Measurements from ENCODE around the gene FAM163A. TPM values are rescaled to one million over a fixed set of nuclear protein-coding genes. Genes with fewer than 3 reads are reported as not detected.
"Not testable (repeated sequence)": the region's sequence is repeated elsewhere in the genome, so short reads cannot be mapped to it uniquely, and the experiment has no call there.

The FAM163A gene
- total RNA-seq, 1 experiment from 2014 or later, result not detected

- TF ChIP-seq, protein P1, sequence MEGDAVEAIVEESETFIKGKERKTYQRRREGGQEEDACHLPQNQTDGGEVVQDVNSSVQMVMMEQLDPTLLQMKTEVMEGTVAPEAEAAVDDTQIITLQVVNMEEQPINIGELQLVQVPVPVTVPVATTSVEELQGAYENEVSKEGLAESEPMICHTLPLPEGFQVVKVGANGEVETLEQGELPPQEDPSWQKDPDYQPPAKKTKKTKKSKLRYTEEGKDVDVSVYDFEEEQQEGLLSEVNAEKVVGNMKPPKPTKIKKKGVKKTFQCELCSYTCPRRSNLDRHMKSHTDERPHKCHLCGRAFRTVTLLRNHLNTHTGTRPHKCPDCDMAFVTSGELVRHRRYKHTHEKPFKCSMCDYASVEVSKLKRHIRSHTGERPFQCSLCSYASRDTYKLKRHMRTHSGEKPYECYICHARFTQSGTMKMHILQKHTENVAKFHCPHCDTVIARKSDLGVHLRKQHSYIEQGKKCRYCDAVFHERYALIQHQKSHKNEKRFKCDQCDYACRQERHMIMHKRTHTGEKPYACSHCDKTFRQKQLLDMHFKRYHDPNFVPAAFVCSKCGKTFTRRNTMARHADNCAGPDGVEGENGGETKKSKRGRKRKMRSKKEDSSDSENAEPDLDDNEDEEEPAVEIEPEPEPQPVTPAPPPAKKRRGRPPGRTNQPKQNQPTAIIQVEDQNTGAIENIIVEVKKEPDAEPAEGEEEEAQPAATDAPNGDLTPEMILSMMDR (IDR thresholded peaks at IDR 0.05; ENCODE audit: insufficient read depth in 1 of 2, low read depth in 1 of 2, low read length in 1 of 2, severe bottlenecking in 1 of 2, unreplicated experiment in 1 of 2), result no peak
- H3K36me3 ChIP-seq (ENCODE audit: control insufficient read depth, insufficient read depth, low read length), result no peaks in the 10 kb centered on the region
- no peak for DNase-seq
- H3K36me3 Mint-ChIP-seq (ENCODE audit: insufficient read depth, unreplicated experiment), result no peaks in the 10 kb centered on the region
- no peak overlapping the region for H3K4me3 Mint-ChIP-seq (ENCODE audit: unreplicated experiment)
- intact Hi-C loops (cut with micrococcal nuclease; ENCODE audit: unreplicated experiment), result no loop called here
- CTCF ChIA-PET, result no interaction called here
- H3K4me1 ChIP-seq, result peaks cover 23% of the 10 kb centered on the region
- BruUV-seq (replicated peaks), result no TSS peak
- H3K4me1 Mint-ChIP-seq (ENCODE audit: low read depth, unreplicated experiment), result peaks cover 10% of the 10 kb centered on the region
- H3K27me3 Mint-ChIP-seq (ENCODE audit: insufficient read depth, unreplicated experiment), result no peaks in the 10 kb centered on the region
- H3K27ac Mint-ChIP-seq (ENCODE audit: unreplicated experiment), result no peak overlapping the region
- no peaks in the 10 kb centered on the region for H3K9me3 ChIP-seq
- POLR2A ChIA-PET, result no interaction called here
- no peaks in the 10 kb centered on the region for H3K9me3 Mint-ChIP-seq (ENCODE audit: unreplicated experiment)
- no peak overlapping the region for H3K4me3 ChIP-seq (ENCODE audit: low read depth, low read length)
- H3K27me3 ChIP-seq (replicated peaks; ENCODE audit: control insufficient read depth, insufficient read depth, low read length), result no peaks in the 10 kb centered on the region
Measured at GRCh38 chr1:179803104-179803503, 60.0 kb downstream of the FAM163A start.

GRCh38 chr1:179803918-179804317, 60.8 kb downstream of the FAM163A start:
- H3K36me3 ChIP-seq (ENCODE audit: control insufficient read depth, insufficient read depth, low read length), result no peaks in the 10 kb centered on the region
- Mint-ChIP-seq H3K36me3 (ENCODE audit: insufficient read depth, unreplicated experiment) (no peaks in the 10 kb centered on the region), H3K4me1 (ENCODE audit: low read depth, unreplicated experiment) (peaks cover 10% of the 10 kb centered on the region), H3K9me3 (ENCODE audit: unreplicated experiment) (no peaks in the 10 kb centered on the region), H3K27me3 (ENCODE audit: insufficient read depth, unreplicated experiment) (no peaks in the 10 kb centered on the region), H3K27ac (ENCODE audit: unreplicated experiment) (no peak overlapping the region), H3K4me3 (ENCODE audit: unreplicated experiment) (no peak overlapping the region)
- no TSS peak for BruUV-seq (replicated peaks)
- H3K4me3 ChIP-seq (ENCODE audit: low read depth, low read length), result no peak overlapping the region
- H3K9me3 ChIP-seq, result no peaks in the 10 kb centered on the region
- no peaks in the 10 kb centered on the region for H3K27me3 ChIP-seq (replicated peaks; ENCODE audit: control insufficient read depth, insufficient read depth, low read length)
- intact Hi-C loops (cut with micrococcal nuclease; ENCODE audit: unreplicated experiment), result no loop called here
- H3K4me1 ChIP-seq, result peaks cover 31% of the 10 kb centered on the region
- TF ChIP-seq, protein P1 (IDR thresholded peaks at IDR 0.05; ENCODE audit: insufficient read depth in 1 of 2, low read depth in 1 of 2, low read length in 1 of 2, severe bottlenecking in 1 of 2, unreplicated experiment in 1 of 2), result no peak
- CTCF ChIA-PET, result no interaction called here
- DNase-seq, result no peak
- POLR2A ChIA-PET, result no interaction called here

GRCh38 chr1:179804417-179804816, 61.3 kb downstream of the FAM163A start:
- H3K36me3 ChIP-seq (ENCODE audit: control insufficient read depth, insufficient read depth, low read length); DNase-seq; H3K27ac Mint-ChIP-seq (ENCODE audit: unreplicated experiment); POLR2A ChIA-PET; H3K27me3 ChIP-seq (replicated peaks; ENCODE audit: control insufficient read depth, insufficient read depth, low read length); H3K4me1 Mint-ChIP-seq (ENCODE audit: low read depth, unreplicated experiment); H3K4me3 Mint-ChIP-seq (ENCODE audit: unreplicated experiment); H3K36me3 Mint-ChIP-seq (ENCODE audit: insufficient read depth, unreplicated experiment); H3K9me3 ChIP-seq; BruUV-seq (replicated peaks); H3K4me3 ChIP-seq (ENCODE audit: low read depth, low read length); intact Hi-C loops (cut with micrococcal nuclease; ENCODE audit: unreplicated experiment); H3K27me3 Mint-ChIP-seq (ENCODE audit: insufficient read depth, unreplicated experiment); CTCF ChIA-PET; H3K9me3 Mint-ChIP-seq (ENCODE audit: unreplicated experiment): not testable (repeated sequence)
- H3K4me1 ChIP-seq, result peaks cover 34% of the 10 kb centered on the region
